MV-4-11 (cell line): ENCODE data around the gene SHC2.

ENCODE experiments used
- DNase-seq: peaks from one replicate; lab custom pipeline; 2025; lab: John Stamatoyannopoulos, UW

Gene SHC2

DNA sequence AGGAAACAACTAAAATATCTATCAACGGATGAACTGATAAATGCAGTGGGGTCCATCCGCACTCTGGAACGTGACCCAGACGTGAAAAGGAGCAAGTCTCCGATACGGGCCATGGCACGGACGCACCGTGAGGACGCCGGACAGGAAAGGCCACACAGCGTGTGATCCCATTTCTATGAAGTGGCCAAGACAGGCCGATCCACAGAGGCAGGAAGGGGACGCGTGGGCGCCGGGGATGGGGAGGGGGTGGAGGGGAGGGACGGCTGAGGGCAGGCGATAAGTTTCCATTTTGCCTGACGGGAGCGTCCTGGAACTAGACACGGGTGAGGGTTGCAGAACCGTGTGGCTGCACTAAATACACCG, 13.8 kb downstream of the SHC2 start:
- no peak for DNase-seq

DNA sequence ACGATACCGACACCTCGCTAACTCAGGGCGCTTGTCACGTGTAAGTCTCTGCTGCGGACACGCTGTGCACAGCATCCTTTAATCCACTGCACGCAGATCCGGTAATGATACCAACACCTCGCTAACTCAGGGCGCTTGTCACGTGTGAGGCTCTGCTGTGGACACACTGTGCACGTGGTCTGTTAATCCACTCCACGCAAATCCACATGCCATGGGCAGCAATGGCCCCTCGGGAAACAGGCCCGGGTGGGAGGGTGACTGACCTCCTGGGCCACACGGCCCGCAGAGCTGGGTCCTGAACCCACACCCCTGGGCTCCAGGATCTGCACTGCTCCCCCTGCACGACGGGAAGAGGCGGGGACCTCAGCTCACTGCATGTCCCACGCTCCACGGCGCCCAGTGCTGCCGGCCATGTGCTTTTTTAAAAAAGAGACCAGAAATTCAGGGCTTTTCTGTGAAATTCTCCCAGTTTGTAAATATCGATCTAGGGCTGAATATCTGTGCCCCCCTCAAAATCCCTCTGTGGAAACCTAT, 16.1 kb downstream of the SHC2 start:
- DNase-seq: no peak

- no peak for DNase-seq
Observed at GRCh38 chr19:443005-443404, 17.8 kb downstream of the SHC2 start.

- DNase-seq: no peak
Observed at GRCh38 chr19:442085-442484, 18.7 kb downstream of the SHC2 start.

- no peak for DNase-seq
Observed at GRCh38 chr19:441213-441836, 19.5 kb downstream of the SHC2 start.

- no peak for DNase-seq
Observed at GRCh38 chr19:440391-441212, 20.2 kb downstream of the SHC2 start.

DNA sequence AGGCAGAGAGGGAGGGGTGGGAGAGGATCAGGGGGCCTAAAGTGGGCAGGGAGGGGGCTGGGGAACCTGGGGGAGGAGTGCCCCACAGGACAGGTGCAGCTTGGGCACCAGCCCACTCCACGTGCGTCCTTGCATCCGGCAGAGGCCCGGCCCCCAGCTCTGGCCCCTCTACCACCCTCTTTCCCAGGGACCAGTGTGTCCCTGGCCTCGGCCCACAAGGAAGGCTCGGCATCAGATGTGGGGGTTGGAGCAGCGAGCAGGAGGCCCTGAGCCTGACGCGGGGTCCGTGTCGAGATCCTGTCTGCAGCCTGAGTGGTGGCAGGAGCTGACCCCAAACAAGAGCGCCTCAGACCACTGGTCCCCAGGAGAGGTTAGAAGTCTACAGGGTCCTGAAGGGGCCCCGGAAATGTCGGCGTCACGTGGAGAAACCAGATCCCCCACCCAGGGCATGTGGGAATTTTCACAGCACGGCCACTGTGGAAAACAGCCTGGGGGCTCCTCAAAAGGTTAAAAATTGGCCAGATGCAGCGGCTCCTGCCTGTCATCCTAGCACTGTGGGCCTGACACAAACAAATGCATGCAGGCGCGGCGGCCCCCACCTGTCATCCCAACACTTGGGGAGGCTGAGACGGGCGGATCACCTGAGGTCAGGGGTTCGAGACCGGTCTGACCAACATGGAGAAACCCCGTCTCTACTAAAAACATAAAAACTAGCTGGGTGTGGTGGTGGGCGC, 21.5 kb downstream of the SHC2 start:
- DNase-seq: no peak

DNA sequence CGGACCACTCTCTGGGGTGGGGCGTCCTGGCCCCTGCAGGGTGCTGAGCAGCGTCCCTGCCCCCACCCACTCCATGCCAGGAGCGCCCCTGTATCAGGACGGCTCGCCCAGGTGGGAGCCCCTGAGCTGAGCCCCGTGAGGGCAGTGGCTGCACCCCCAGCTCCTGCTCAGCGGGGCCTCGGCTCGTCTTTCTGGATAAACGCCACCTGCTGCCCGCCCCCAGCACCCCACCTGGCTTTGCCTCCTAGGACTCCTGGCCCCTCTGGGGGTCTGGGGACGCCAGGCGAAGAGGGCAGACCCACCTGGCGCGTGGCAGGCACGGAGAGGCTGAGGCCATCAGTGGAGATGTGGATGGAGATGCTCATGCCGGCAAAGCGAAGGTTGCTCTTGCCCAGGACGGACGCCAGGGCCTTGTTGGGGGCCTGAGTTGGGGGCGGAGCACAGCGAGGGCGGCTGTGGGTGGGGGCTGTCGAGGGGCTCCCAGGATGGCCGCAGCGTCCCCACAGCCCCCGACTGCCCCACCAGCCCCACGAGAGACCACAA, 22.3 kb downstream of the SHC2 start:
- no peak for DNase-seq

- DNase-seq: no peak
Observed at GRCh38 chr19:437041-437440, 23.8 kb downstream of the SHC2 start.

- DNase-seq: no peak
Observed at GRCh38 chr19:436413-436950, 24.4 kb downstream of the SHC2 start.

GRCh38 chr19:435707-436412, 25.0 kb downstream of the SHC2 start:
- DNase-seq: no peak

DNA sequence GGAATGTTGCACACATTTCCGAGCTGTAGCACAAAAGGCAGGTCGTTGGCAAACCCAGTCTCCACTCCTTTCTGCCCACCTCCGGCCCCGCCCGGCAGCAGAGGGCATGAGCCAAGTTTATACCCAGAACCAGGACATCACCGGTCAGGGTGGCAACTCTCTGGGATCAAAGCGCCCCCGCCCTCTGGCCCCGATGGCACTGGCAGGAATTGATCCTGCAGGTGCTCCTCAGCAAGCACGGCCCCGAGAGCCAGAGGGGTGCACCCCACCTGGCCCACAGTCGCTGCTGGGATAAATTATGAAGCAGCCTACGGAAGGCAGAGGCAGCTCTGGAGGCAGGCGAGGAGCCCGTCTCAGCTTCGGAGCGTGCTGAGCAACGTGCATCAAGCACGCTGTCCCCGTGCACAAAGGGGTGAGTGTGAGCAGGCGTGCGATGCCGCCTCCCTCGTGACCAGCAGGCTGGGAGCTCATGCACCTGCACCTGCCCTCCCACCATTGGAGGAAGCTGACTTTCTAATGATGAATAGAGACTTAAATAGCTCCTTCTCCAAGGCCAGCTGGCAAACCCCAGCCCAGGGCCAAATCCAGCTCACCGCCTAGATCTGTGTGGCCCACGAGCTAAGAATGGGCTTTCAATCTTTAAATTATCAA, 25.7 kb downstream of the SHC2 start:
- DNase-seq: no peak

GRCh38 chr19:434152-434960, 26.5 kb downstream of the SHC2 start:
- DNase-seq: no peak

GRCh38 chr19:430701-431100, 30.1 kb downstream of the SHC2 start:
- no peak for DNase-seq

GRCh38 chr19:428149-428548, 32.7 kb downstream of the SHC2 start:
- DNase-seq: no peak

- peak; percentile 41 for DNase-seq
Observed at GRCh38 chr19:427675-428074, 33.2 kb downstream of the SHC2 start.

DNA sequence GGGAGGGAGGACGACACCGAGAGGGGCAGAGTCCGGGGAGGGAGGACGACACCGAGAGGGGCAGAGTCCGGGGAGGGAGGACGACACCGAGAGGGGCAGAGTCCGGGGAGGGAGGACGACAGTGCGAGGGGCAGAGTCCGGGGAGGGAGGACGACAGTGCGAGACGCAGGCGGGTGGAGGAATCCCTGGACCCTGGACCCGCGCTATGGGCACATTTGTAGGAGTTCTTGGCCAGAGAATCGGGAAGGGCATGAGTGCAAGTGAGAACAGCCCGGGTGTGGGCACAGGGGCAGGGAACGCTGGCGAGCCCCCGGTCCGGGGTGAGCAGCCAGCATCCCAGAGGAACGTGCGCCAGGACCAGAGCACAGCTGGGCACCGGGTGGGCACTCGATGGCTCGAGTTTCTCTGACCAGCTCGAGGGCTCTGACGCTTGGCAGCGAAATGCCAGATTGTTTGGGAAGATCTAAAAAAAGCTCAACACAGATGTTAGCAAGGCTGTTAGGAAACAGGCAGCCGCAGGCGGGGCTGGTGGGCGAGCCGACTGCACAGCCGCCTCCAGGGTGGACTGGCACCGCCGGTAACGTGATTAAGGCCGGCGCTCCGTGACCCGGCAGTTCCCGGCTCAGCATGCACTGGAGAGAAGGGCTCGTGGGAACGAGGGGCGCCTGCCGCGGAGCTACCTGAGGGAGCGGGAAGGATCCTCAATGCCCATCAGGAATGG, 33.9 kb downstream of the SHC2 start:
- peak; percentile 62 for DNase-seq

DNA sequence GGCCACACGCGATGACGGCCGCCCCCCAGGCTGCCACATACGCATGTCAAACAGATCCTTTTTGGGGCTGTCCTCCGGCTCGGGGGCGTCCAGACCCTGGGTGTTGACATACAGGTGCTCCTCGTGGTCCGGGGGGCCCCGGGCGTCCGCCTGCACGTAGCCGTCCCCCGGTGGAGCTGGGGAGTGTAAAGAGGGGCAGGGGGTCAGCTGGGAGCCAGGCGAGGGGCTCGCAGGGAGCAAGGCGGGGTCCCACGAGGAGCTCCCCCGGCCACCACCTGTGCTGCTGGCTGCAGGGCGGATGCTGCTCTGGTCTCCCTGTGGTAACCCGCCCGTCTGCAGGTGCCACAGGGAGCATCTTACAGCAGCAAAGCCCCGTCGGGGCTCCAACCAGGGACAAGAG, 35.8 kb downstream of the SHC2 start:
- DNase-seq: no peak

DNA sequence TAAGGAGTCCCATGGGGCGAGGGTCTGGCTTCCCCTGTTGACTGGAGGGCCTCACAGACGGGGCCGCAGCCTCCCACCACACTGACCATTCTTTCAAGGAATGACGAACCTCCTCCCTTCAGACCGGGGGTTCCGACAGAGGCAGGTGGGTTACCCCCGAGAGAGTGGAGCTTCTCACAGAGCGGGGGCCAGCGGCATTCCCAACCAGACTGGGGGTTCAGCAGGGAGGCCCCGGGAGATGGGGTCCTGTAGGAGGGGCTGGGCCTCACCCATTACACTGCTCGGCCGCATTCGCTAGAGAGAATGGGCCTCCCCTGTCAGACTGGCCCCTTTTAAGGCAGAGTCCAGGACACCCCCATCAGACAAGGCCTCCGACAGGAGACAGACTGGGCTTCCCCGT, 36.3 kb downstream of the SHC2 start:
- no peak for DNase-seq
